HCEC 1CT (cell line): ENCODE results near the gene KLRC3.
"Not testable (repeated sequence)": the region's sequence is repeated elsewhere in the genome, so short reads cannot be mapped to it uniquely, and the experiment has no call there.

Experiments used
- DNase-seq: peaks from one replicate; pipeline ENCODE4 v3.0.0-alpha.2; 2017

KLRC3 gene

DNA sequence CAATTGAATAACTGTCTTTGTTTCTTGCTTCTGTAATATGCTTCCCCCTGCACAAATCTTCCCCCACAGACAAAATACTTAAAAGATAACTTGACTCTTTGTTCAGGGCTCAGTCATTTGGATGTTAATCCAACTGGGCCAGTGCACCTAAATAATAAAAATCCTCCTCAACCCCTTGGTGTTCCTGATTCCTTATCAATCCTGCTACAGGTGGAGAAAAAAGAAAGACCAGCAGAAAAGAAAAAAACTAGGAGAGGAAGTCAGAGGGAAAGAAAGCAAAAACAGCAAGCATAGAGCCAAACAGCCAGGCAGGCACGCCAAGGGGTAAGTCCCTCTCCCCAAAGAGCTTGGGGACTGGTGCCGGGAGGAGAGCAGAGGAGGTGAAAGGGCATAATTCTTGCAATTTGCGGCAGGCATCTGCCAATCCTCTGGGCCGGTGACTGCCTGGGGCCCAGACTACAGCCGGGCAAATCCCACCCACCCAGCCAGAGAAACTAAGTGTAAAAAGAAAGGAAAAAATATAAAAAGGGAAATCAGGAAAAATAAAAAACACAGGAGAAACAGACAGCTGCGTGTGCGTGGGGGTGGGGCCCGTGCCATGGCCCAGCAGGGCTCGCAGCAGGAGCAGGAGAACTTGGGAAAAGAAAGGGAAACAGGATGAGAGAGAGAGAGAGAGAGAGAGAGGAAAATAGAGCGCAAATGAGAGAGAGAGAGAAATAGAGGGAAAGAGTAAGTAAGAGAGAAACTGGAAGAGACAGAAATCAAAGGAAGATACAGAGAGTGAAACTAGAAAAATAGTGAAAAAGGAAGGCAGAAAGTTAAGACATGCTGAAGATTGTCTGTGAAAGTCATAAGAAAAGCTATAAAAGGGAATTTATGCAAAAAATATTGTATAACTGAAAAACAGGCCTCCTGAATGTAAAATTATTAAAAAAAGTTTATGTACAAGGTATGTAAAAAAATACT lies 51.9 kb downstream of the KLRC3 start:
- no peak for DNase-seq

DNA sequence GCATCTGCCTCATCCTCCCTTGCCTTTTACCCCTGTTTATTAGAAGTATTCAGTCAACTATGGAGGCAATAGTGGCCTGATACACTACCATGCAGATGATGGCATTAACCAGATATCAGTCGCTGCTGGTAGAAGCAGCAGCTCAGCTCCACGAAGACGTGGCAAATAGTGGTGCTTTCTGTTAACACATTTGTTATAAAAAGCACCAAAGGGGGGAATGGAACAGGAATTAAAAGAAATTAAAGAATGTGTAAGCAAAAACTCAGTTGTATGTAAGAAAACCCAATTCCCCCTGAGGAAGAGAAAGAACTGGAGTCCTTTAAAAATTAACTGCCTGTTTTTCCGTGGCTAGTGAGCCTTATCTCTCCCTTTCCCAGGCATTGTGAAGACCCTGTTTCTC lies 52.7 kb downstream of the KLRC3 start:
- DNase-seq = not testable (repeated sequence)

DNA sequence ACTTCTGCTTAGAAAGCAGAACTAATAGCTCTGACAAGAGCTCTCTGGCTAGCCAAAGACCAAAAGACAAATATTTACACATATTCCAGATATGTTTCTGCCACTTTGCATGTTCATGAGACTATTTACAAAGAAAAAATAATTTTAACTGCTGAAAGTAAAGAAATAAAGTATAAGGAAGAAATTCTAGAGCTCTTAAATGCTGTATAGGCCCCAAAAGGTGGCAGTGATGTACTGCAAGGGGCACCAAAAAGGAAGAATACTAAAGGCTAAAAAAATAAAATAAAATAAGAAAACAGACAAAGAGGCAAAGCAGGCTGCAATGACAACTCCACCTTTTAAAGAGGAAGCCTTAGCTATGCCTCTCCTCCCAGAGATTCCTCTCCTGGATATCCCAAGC lies 53.5 kb downstream of the KLRC3 start:
- DNase-seq = peak; percentile 75

DNA sequence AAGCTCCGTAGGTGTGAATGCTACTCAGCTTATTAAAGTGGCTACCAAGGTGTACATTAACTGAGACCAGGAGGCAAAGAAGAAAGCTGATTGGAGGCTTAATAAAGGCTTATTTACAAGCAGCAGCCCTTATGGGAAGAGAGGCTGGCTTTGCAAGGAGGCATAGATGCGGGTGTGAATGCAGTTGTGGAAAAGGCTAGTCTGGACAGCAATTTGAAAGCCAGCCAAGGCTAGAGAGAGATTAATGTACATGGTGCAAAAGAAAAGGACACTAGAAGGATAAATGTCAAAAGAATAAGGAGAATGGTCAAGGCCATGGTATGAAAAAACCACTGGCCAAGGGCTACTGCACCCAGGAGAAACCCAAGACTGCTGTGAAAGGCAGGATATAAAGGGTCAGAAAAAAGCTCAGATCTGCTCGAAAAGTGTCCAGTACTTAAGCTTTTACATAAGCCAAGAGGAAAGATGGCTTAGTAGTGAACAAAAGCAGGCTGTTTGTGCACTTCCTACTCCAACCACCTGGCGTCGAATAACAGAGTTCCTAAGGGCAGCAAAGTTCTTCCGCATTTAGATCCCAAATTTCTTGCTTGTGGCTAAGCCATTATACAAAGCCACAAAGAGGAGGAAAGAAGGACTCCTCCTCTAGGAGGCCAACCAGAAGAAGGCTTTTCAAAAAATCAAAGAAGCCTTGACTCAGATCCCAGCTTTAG lies 54.5 kb downstream of the KLRC3 start:
- DNase-seq = peak; percentile 19

DNA sequence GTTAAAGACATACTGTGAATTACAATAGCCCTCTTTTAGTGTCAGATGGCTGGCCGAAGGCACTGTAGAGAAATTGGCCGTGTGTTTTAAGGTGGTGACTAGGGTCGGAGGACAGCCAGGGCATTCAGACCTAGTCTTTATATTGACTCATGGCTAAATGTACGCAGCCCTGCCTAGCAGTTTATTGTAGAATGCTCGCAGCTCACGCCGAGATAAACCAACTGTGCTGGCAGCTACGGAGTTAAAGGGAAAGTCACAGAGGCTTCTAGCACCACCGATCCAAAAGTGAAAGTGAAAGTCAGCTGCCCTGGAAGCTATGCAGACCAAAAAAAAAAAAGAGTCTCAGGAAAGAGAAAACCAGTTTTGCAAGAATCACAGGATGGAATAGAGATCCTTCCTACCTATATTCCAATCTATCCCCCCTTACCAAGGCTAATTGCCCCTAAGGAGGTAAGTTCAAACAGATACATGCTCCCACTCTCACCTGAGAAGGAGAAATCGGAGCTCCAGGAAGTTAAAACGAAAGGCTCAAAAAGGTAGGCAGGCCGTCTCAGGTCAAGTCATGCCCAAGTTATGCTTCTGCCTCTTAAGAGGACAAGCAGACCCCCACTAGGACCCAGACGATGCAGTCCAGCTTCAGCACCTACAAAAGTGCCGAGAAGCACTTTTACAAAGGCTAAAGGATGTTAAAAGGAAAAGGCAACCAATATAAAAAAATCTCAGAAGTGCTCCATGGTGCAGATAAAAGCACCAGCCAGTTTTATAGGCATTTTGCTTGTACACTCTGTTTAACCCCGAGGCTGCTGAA lies 55.4 kb downstream of the KLRC3 start:
- peak; percentile 77 for DNase-seq

DNA sequence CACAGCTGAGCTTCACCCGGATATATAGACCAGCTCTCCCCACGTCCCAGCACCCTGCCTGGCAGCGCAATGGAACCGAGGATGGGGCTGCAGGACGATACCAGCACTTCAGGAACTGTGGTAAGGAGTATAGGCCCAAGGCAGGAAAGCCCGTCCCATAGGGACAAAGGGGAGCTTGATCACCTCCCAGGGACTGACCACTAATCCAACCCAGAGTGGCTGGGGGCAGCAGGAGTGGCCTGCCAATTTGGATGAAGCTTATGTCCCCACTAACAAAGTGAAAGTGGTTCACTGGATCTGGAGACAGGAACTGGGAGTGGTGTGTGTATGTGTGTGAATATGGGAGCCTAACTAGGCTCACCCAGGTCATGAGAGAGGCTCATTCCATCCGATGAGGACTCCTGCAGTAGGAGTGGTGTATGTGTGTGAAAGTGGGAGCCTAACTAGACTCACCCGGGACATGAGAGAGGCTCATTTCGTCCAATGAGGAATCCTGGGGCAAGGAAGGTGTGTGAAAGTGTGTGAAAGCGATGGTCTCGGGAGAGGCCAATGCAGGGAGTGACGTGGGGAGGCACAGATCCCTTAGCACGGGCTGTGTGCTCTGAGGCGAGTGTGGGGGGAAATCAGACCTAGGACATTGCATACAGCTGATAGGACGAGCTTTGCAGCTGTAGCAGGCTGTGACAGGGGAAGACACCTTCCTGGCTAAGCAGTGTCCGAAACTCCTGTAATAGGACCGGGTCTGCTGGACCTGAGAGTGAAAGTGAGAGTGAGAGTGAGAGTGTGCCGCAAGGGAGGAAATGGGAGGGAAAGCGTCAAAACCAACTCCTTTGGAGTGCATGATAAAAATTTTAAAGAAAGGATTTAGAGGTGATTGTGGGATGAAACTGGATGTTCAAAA lies 56.2 kb downstream of the KLRC3 start:
- DNase-seq = peak; percentile 53

DNA sequence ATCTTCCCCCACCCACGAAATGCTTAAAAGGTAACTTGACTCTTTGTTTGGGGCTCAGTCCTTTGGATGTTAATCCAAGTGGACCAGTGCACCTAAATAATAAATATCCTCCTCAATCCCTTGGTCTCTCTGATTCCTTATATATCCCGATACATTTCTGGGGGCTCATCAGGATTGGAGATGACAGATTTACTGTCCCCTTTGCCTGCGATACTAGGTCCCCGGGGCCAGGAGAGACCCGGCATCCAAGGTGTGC lies 56.8 kb downstream of the KLRC3 start:
- DNase-seq = no peak

DNA sequence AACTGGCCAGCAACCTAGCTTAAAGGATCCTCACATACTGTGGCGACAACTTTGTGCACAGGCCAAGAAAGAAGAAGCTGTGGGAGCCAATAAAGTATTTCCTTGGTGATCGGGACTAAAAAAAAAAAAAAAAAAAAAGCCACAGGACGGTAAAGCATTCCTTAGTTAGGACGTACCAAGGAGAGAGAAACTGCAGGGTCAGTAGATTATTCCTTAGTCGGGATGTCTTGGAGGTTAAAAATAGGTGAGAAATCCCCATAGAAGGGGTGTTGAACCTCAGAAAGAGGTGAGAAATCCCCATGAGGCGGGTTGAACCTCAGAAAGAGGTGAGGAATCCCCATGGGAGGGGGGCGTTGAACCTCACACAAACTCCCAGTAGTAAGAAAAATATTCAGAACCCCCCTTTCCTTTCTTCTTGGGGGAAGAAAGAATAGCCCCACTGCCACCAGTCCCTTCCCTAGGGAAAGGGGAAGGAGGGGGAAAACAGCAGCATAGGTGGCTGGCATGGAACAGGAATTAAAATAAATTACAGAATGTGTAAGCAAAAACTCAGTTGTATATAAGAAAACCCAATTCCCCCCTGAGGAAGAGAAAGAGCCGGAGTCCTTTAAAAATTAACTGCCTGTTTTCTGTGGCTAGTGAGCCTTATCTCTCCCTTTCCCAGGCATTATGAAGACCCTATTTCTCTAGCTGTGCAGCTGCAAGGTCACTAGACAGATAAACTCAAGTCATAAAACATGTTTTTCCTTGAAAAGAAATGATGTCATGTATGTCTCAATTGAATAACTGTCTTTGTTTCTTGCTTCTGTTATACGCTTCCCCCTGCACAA lies 57.4 kb downstream of the KLRC3 start:
- no peak for DNase-seq

DNA sequence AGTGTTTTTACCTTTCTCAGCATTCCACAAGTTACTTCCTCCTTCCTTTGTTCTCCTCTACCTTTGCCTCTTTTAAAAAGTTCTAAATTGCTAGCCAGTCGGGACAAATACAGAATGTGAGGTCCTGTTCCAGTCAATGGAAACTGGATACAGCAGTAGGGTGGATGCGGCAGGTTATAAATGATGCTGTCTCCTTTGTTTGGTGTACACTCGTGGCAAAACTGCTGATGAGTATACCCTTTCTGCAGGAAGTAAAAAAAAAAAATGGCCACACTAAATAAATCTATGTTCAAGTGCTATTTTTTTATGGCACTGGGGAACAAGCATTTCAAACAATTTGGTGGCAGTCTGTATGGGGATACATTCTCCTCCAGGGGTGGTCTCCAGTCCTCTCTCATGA lies 58.1 kb downstream of the KLRC3 start:
- no peak for DNase-seq
